HG03159 (cell line): ENCODE data around the gene HEXA.

Experiments used
- ATAC-seq: cut with Tn5 transposase; IDR thresholded peaks from one replicate; pipeline ENCODE4 v1.9.1; 2021; ENCODE audit warnings: mild to moderate bottlenecking, moderate library complexity; ENCODE audit not compliant: unreplicated experiment

The HEXA gene

DNA sequence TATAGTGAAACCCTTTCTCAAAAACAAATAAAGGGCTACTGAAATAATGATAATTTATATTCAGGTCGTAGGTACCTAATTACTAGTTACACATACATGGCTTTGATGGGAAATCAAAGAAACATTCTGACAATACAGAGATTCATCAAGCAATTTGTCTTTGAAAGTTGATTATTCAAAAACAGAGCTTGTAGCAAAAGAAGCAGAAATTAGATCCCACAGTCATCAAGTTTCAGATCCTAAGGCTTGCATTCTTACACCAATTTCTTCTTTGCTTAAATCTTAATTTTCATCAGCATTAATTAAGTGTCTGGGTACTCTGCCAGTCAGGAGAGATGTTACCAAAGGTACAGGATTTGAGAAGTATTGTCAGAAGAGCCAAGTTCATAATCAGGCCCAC lies 1.5 kb upstream of the HEXA start:
- ATAC-seq = no peak

- ATAC-seq = peak; percentile 48
These were observed 341 bp downstream of the HEXA start for GRCh38 chr15:72375501-72375845.

DNA sequence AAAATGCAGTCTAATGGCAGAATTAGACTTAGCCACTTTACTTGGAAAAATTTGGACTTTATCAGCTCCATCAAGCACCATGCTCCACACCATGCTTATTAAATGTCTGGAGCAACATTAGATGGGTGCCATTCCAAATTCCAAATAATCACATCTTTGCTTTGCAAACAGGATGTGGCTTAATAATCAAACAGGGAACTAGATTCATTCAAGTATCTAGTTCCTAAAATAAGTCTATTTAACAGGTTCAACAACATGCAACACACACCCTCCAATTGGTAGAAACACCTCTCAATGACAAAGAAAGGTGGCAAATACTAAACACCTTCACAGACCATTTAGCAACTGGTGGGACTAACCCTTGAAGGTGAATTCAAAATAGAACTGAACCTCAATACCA lies 3.5 kb downstream of the HEXA start:
- ATAC-seq = no peak

- no peak for ATAC-seq
These were observed 5.8 kb downstream of the HEXA start for GRCh38 chr15:72369964-72370363.

DNA sequence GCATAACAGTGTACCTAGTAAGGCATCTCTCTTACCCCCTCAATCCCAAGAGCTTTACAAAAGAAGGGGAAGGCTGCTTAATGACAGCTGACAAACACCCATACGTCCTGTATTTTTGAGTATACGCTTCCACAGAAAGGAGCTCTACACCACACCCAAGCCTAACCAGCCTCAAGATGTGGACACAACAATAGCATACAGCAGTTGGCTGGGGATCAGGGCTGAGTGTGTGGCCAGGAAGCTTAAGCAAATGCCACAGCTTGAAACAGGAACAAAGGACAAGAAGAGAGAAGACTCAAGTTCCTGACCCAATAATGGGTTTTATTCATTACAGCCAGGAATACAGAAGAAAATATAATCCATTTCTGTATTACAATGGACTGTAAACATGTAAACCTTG lies 6.9 kb downstream of the HEXA start:
- ATAC-seq = no peak

DNA sequence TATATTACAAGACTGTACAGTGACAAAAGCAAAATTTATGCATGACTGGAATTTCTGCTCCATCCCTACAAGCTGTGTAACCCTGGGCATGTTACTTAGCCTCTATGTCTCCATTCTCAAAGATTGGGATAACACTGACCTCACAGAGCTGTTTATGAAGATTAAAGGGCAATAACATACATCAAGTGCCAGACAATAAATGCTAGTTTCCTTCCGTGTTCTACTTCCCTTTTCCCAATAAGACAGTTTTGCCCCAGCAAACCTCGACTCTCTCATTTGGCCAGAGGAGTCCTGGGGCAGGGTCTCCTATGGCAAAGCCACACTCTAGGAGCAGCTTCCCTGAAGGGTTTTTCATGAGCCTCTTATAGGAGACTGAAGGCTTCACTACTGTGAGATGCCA lies 7.5 kb downstream of the HEXA start:
- ATAC-seq = no peak

DNA sequence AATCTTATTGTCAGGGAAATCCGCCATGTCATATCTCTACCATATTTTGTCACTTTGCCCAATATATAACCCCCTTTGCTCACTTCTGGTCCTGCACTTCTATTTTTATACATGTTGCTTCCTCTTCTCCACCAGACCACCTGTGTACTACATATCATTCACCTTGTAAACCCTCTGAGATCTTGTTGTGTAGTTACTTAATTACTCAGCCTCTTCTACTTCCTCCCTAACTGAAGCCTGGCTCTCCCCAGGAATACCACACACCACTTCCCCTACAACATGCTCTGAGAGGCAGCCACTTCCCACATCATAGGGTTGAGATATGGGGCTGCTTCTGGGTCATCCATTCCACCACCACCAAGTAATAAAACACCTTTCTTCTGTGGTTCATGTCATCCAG lies 10.0 kb downstream of the HEXA start:
- ATAC-seq = peak; percentile 87

- no peak for ATAC-seq
These were observed 14.6 kb downstream of the HEXA start for GRCh38 chr15:72361176-72361575.

DNA sequence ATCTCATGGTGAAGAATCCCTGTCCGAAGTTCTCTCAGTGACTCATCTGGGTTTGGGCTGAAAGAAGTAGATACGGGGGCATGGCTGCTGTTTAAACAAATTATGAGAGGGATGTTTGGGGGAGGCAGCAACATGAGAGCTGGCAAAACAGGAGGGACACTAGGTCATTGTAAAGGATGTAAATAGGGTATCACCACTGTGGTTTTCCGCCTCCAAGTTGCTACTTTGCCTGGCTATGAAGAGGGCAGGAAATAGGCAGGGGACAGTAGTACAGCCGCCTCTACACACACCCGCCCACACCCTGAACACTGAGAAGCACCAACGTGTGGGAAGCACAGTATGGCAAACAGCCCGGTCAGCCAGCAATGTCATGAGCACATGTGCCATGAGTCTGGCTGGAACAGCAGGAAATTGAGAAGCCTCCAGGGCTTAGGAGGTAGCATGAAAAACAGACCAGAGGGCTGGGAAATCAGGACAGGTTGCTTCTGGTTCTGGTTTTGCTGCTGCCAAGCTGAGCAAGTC lies 17.1 kb downstream of the HEXA start:
- ATAC-seq = no peak

DNA sequence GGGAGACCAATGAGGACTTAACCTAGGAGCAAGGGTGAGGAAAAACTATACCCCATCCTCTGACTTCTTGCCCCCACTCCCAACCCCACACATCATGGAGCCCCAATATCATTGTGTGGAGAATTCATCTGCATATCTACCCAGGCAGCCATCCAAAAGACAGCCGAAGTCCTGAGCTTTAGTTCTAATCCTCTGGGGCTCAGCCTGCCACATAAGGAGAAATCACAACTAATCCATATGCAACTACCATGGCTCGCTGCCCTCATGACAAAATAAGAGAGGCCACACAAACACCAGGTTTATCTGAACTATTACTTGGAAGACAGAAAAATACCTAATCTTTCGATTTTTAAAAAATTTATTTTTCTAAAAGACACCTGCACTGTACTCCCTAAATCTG lies 17.7 kb downstream of the HEXA start:
- no peak for ATAC-seq

DNA sequence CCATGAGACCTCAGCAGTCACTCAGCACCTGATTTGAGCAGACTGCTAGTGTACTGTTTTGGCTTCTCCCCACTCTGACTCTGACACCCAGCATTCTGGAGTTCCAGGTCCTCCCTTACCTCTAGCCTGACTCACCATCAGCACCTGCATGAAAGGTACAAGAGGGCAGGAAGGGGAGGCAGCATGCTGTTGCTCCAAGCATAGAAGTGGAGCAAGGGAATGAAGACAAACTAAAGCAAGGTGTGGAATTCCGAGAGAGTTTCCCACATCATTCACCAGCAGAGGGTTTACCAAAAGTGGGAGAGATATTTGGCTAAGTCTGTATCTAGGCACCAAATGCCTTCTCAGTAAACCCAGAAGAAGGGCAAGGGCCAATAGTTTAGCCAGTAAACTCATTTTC lies 21.3 kb downstream of the HEXA start:
- no peak for ATAC-seq

DNA sequence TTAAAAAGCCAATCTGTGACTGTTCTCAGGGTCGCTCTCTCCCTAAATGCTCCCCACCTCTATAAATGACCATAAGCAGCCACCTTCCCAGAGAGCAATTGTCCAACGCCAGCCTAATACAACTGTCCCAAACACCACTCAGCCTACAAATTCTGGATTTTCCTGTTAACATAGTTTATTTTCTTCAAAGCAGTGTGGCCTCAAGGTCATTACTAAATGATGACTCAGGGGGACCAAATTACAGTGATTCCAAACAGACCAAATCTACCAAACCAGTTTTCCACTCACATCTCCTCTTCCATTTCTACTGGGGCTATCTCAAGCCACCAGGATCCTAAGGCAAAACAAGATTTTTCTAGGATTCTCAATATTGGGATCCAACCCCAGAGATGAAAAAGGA lies 22.5 kb downstream of the HEXA start:
- ATAC-seq = no peak

DNA sequence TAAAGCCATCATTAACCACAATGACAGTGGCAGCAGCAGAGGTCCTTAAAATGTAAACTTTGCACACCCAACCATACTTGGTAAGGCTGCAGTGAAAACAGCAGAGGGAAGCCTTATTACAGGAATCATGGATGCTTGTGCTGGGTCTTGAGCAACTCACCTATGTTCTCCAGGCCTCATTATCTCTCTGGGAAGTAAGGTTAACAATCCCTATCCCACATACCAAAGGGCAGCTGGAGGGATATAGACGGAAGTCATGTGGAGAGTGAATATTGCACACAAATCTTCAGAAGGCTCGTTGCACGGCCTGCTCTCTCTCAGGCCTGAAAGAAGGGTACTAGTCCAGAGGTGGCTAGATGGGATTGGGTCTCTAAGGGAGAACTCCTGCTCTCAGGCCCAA lies 30.0 kb downstream of the HEXA start:
- ATAC-seq = no peak

GRCh38 chr15:72345280-72345679 lies 30.5 kb downstream of the HEXA start:
- no peak for ATAC-seq

DNA sequence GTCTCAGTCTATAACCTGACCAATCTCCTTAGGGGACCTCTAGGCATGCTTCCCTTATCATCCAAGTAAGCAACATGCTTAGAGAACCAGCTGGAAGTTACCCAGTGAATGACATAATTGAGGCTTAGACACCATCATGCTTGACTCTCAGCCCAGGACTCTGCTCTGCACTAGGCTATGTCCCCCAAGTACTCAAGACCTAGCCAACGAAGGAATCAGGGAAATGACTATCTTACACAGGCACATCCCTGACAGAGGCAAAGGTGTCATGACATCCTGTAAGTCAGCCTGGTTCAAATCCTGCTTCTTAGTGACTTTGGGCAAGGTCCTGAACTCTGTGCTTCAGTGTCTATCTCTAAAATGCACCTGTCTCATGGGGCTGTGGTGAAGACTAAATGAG lies 31.2 kb downstream of the HEXA start:
- no peak for ATAC-seq

DNA sequence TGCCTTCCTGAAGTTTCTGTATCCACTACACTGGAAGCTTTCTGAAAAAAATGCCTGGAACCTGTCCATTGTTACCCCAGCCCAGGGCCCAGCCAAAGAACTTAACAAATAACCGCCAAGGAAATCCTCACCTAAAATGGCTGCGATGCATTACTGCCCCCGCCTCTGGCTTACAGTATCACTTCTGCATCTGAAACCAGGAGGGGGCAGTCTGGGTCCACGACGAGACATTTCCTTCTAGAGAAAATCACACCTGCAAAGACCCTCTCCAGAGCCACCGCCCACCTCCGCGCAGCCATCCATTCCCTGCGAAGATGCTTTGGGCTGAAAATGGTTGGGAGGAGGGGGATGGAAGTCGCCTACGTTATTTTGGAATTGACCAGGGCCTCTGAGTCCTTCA lies 33.4 kb downstream of the HEXA start:
- no peak for ATAC-seq

- ATAC-seq = no peak
These were observed 34.5 kb downstream of the HEXA start for GRCh38 chr15:72341361-72341760.

DNA sequence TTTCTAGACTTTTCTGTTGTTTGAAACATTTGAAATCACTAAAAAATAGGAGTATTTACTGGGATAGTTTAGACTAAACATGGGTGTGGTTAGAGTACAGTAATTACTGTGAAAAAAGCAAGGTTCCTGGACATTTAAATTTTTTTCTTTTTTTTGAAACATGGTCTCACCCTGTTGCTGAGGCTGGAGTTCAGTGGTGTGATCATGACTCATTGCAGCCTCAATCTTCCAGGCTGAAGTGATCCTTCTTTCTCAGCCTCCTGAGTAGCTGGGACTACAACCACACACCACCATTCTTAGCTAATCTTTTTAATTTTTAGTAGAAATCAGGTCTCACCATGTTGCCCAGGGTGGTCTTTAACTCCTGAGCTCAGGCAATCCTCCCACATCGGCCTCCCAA lies 35.4 kb downstream of the HEXA start:
- ATAC-seq = no peak

GRCh38 chr15:72339777-72340177 lies 36.0 kb downstream of the HEXA start:
- ATAC-seq = no peak

GRCh38 chr15:72338617-72339321 lies 37.0 kb downstream of the HEXA start:
- no peak for ATAC-seq

DNA sequence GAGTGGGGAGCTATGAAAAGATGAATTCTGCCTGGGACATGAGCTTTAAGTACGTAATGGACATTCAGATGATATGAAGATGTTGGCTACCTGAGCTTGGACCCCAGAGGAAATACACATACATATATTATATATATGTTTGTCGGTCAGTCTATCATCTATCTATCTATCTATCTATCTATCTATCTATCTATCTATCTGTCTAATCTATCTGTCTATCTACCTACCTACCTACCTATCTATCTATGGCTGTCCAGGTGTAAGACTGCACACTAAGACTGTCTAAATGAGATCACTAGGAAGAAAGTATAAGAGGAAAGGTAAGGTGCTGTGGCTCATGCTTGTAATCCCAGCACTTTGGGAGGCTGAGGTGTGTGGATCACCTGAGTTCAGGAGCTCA lies 37.7 kb downstream of the HEXA start:
- no peak for ATAC-seq

GRCh38 chr15:72334842-72335241 lies 41.0 kb downstream of the HEXA start:
- ATAC-seq = no peak

GRCh38 chr15:72331021-72331420 lies 44.8 kb downstream of the HEXA start:
- no peak for ATAC-seq
